ENCODE results near the gene CMIP.

GRCh38 chr16:81487301-81487720, 42.7 kb downstream of the CMIP start:
- no peak for TF ChIP-seq CTCF (IDR thresholded peaks at IDR 0.05)
- no peak for TF ChIP-seq POLR2A (IDR thresholded peaks at IDR 0.05)

All from esophagus squamous epithelium (tissue), 4 donors.